ENCODE data around the gene MINK1. TPM values are rescaled to one million over a fixed set of nuclear protein-coding genes. Genes with fewer than 3 reads are reported as not detected.

MINK1 gene
- total and polyA plus RNA-seq, 2 of the 13 experiments (the other 11 are each of a cell fraction or from before 2014, with no cell fraction given), result 17.2 to 63.9 TPM

GRCh38 chr17:4789951-4790704 is 43.0 kb upstream of the MINK1 start (continued):
- no peak for TF ChIP-seq ZNF432 (CRISPR knock-in tag; IDR thresholded peaks at IDR 0.05; ENCODE audit: borderline replicate concordance)
- TF ChIP-seq FOXP4 (CRISPR knock-in tag; IDR thresholded peaks at IDR 0.05), result peak; percentile 22; the same call in 1 of the 2 replicates
- no peak for TF ChIP-seq TIGD3 (CRISPR knock-in tag; IDR thresholded peaks at IDR 0.05; ENCODE audit: borderline replicate concordance)
- no peak for TF ChIP-seq SYNCRIP (IDR thresholded peaks at IDR 0.05; ENCODE audit: insufficient read depth, low read depth, low read length)
- no peak for TF ChIP-seq EP300 (IDR thresholded peaks at IDR 0.05; ENCODE audit: low read depth in 2 of 2, low read length in 2 of 2)
- TF ChIP-seq EP300 (CRISPR knock-in tag; IDR thresholded peaks at IDR 0.05; ENCODE audit: borderline replicate concordance), result no peak
- no peak for TF ChIP-seq ZNF20 (CRISPR knock-in tag; IDR thresholded peaks at IDR 0.05)
- TF ChIP-seq HMG20A (CRISPR knock-in tag; IDR thresholded peaks at IDR 0.05; ENCODE audit: borderline replicate concordance), result no peak
- no peak for TF ChIP-seq ATF5 (CRISPR knock-in tag; IDR thresholded peaks at IDR 0.05; ENCODE audit: low read depth)
- TF ChIP-seq ZNF33A (CRISPR knock-in tag; IDR thresholded peaks at IDR 0.05; ENCODE audit: borderline replicate concordance), result no peak
- no peak for TF ChIP-seq ZNF652 (CRISPR knock-in tag; IDR thresholded peaks at IDR 0.05; ENCODE audit: borderline replicate concordance, low read depth)
- TF ChIP-seq ERF (CRISPR knock-in tag; IDR thresholded peaks at IDR 0.05), result peak; percentile 61; the same call in 1 of the 2 replicates
- peak; percentile 84; the same call in 1 of the 2 replicates for TF ChIP-seq BRF2 (CRISPR knock-in tag; IDR thresholded peaks at IDR 0.05)
- no peak for TF ChIP-seq FOXK1 (CRISPR knock-in tag; IDR thresholded peaks at IDR 0.05; ENCODE audit: borderline replicate concordance, low read depth)
- TF ChIP-seq FOXA1 (IDR thresholded peaks at IDR 0.05), result no peak
- 0 out of 2 replicates have a peak, but pooled peaks have one; percentile 39 for TF ChIP-seq FOXA1 (CRISPR knock-in tag; IDR thresholded peaks at IDR 0.05)
- TF ChIP-seq KLF16 (CRISPR knock-in tag; IDR thresholded peaks at IDR 0.05), result no peak; a peak in 1 of 4 replicates
- TF ChIP-seq E2F2 (CRISPR knock-in tag; IDR thresholded peaks at IDR 0.05; ENCODE audit: borderline replicate concordance), result no peak
- no peak for TF ChIP-seq MBD4 (IDR thresholded peaks at IDR 0.05; ENCODE audit: borderline replicate concordance, low read length)
- TF ChIP-seq POGK (CRISPR knock-in tag; conservative IDR thresholded peaks at IDR 0.05), result peak; percentile 87
- TF ChIP-seq ZNF263 (CRISPR knock-in tag; IDR thresholded peaks at IDR 0.05), result peak; percentile 59; the same call in 1 of the 2 replicates
